Measurements from ENCODE around the gene NPHP4. TPM values are rescaled to one million over a fixed set of nuclear protein-coding genes. Genes with fewer than 3 reads are reported as not detected.

NPHP4 gene
- polyA plus RNA-seq, 2 of the 4 experiments (the other 2 are of a cell fraction): 2.9 to 5.1 TPM

GRCh38 chr1:5947071-5947821 is 45.0 kb downstream of the NPHP4 start:
- FAIRE-seq: no peak
- no peak for DNase-seq (ENCODE audit: low read depth in 1 of 2, low spot score in 1 of 2)
- H3K4me2 ChIP-seq: no peak overlapping the region
- no peak for TF ChIP-seq NPAS2 (CRISPR knock-in tag; IDR thresholded peaks at IDR 0.05; ENCODE audit: borderline replicate concordance)
- TF ChIP-seq HMGXB4 (CRISPR knock-in tag; IDR thresholded peaks at IDR 0.05; ENCODE audit: borderline replicate concordance): no peak
- no peak for TF ChIP-seq BHLHE40 (IDR thresholded peaks at IDR 0.05; ENCODE audit: low read depth, low read length)
- TF ChIP-seq HOXB5 (CRISPR knock-in tag; IDR thresholded peaks at IDR 0.05): no peak
- no peak for TF ChIP-seq USF2 (IDR thresholded peaks at IDR 0.05)
- H3K27ac ChIP-seq: no peak overlapping the region
- no peak for ATAC-seq
- no peaks in the 10 kb centered on the region for H3K4me1 ChIP-seq
- 90% methylated on average over 22 of the region's 22 CpGs for WGBS (ENCODE audit: missing lambda C conversion rate)
- ChIA-PET POLR2A (no interaction called here), CTCF (no interaction called here)
- H3K9me3 ChIP-seq: no peaks in the 10 kb centered on the region
- no peak overlapping the region for H3K4me3 ChIP-seq

GRCh38 chr1:5945445-5945844 is 46.8 kb downstream of the NPHP4 start:
- no peaks in the 10 kb centered on the region for H3K9me3 ChIP-seq
- H3K4me1 ChIP-seq: no peaks in the 10 kb centered on the region
- H3K4me2 ChIP-seq: no peak overlapping the region
- FAIRE-seq (no peak), ATAC-seq (no peak), DNase-seq (ENCODE audit: low read depth in 1 of 2, low spot score in 1 of 2) (no peak)
- H3K4me3 ChIP-seq: no peak overlapping the region
- WGBS (ENCODE audit: missing lambda C conversion rate): 88% methylated on average over 14 of the region's 14 CpGs
- ChIA-PET CTCF (no interaction called here), POLR2A (no interaction called here)
- no peak overlapping the region for H3K27ac ChIP-seq
- TF ChIP-seq MYC (IDR thresholded peaks at IDR 0.05; ENCODE audit: borderline replicate concordance, low read length) (no peak), CBX8 (IDR thresholded peaks at IDR 0.05) (no peak)

GRCh38 chr1:5944843-5945167 is 47.4 kb downstream of the NPHP4 start:
- no peak overlapping the region for H3K27ac ChIP-seq
- H3K4me2 ChIP-seq: no peak overlapping the region
- no peaks in the 10 kb centered on the region for H3K9me3 ChIP-seq
- no peak for ATAC-seq
- no peak overlapping the region for H3K4me3 ChIP-seq
- FAIRE-seq: no peak
- ChIA-PET CTCF (no interaction called here), POLR2A (no interaction called here)
- TF ChIP-seq HDAC2 (IDR thresholded peaks at IDR 0.05): no peak
- no peak for TF ChIP-seq SREBF2 (IDR thresholded peaks at IDR 0.05)
- TF ChIP-seq MAZ (IDR thresholded peaks at IDR 0.05; ENCODE audit: borderline replicate concordance, low read depth, low read length): no peak
- no peak for TF ChIP-seq BCL3 (IDR thresholded peaks at IDR 0.05)
- no peaks in the 10 kb centered on the region for H3K4me1 ChIP-seq
- no peak for DNase-seq (ENCODE audit: low read depth in 1 of 2, low spot score in 1 of 2)
- 92% methylated on average over 12 of the region's 12 CpGs for WGBS (ENCODE audit: missing lambda C conversion rate)

GRCh38 chr1:5944154-5944842 is 47.9 kb downstream of the NPHP4 start:
- TF ChIP-seq NR3C1 (IDR thresholded peaks at IDR 0.05) (no peak), MAZ (IDR thresholded peaks at IDR 0.05; ENCODE audit: borderline replicate concordance, low read depth, low read length) (no peak), HOXB5 (CRISPR knock-in tag; IDR thresholded peaks at IDR 0.05) (no peak), POLR2AphosphoS2 (conservative IDR thresholded peaks at IDR 0.05; ENCODE audit: low read length) (no peak), NPAS2 (CRISPR knock-in tag; IDR thresholded peaks at IDR 0.05; ENCODE audit: borderline replicate concordance) (no peak), HOXB13 (CRISPR knock-in tag; IDR thresholded peaks at IDR 0.05; ENCODE audit: low read depth) (no peak), USF2 (IDR thresholded peaks at IDR 0.05) (no peak), JUN (IDR thresholded peaks at IDR 0.05) (no peak), E2F6 (IDR thresholded peaks at IDR 0.05; ENCODE audit: borderline replicate concordance, low read depth) (no peak)
- CTCF ChIA-PET: no interaction called here
- Histone ChIP-seq H3K27ac (no peak overlapping the region), H3K4me3 (no peak overlapping the region), H3K9me3 (no peaks in the 10 kb centered on the region), H3K4me2 (no peak overlapping the region), H3K4me1 (no peaks in the 10 kb centered on the region)
- no peak for DNase-seq (ENCODE audit: low read depth in 1 of 2, low spot score in 1 of 2)
- 91% methylated on average over 25 of the region's 27 CpGs for WGBS (ENCODE audit: missing lambda C conversion rate)
- POLR2A ChIA-PET: no interaction called here
- no peak for ATAC-seq
- no peak for FAIRE-seq
